WTC11 (cell line): ENCODE data around the gene PPID.

Experiments
- NR1H2 ChIP-seq: sonication (generic); formaldehyde crosslinking; IDR thresholded peaks from 2 replicates; pipeline ENCODE4 v1.9.0; 2021; ENCODE audit warnings: mild to moderate bottlenecking, moderate library complexity, missing genetic modification reagents
- NR2C2 ChIP-seq: sonication (generic); formaldehyde crosslinking; IDR thresholded peaks from 2 replicates; pipeline ENCODE4 v1.8.0; 2022; ENCODE audit warnings: mild to moderate bottlenecking, missing genetic modification reagents

- TF ChIP-seq NR1H2 (CRISPR knock-in tag), result no peak
- TF ChIP-seq NR2C2 (CRISPR knock-in tag), result no peak
Measured at GRCh38 chr4:158667651-158668198, 55.5 kb downstream of the PPID start.
